ENCODE data around the gene LSG1.

DNA sequence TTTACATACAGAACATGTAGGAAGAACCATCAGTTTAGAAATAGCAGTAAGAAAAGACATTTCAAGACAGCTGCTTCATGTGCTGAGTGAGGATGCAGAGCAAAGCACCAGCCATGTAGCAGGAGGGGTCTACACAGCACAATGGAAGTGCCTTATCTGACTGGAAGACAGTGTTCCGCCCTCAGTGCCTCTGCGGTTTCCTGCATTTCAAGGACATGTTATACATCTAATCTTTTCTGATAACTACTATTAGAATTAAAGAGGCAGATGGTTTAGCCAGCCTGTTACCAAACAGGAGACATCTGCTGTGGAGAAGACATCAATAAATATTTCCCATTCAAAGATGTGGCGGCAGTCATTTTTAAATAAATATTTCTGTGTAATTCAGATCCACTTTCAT is 10.6 kb downstream of the LSG1 start:
- TF ChIP-seq, protein P1, sequence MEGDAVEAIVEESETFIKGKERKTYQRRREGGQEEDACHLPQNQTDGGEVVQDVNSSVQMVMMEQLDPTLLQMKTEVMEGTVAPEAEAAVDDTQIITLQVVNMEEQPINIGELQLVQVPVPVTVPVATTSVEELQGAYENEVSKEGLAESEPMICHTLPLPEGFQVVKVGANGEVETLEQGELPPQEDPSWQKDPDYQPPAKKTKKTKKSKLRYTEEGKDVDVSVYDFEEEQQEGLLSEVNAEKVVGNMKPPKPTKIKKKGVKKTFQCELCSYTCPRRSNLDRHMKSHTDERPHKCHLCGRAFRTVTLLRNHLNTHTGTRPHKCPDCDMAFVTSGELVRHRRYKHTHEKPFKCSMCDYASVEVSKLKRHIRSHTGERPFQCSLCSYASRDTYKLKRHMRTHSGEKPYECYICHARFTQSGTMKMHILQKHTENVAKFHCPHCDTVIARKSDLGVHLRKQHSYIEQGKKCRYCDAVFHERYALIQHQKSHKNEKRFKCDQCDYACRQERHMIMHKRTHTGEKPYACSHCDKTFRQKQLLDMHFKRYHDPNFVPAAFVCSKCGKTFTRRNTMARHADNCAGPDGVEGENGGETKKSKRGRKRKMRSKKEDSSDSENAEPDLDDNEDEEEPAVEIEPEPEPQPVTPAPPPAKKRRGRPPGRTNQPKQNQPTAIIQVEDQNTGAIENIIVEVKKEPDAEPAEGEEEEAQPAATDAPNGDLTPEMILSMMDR (IDR thresholded peaks at IDR 0.05), result no peak
- TF ChIP-seq POLR2A (IDR thresholded peaks at IDR 0.05), result no peak

Data from right lobe of liver (tissue), 4 donors.